A549 treated with dexamethasone at 1 μM for 4 hours (cell line): ENCODE results near the gene LYRM9. TPM values are rescaled to one million over a fixed set of nuclear protein-coding genes. Genes with fewer than 3 reads are reported as not detected.

Experiments
- total RNA-seq: library from RNA; stranded (reverse); fragments of 200-300 nt; extraction: Qiagen RNA extraction; gene quantifications from 5 replicates; pipeline ENCODE4 v1.2.3, GENCODE V29; 2022

Gene LYRM9
- total RNA-seq, result 0.91 to 2.4 TPM (median 1.3 TPM) in 5 replicates

DNA sequence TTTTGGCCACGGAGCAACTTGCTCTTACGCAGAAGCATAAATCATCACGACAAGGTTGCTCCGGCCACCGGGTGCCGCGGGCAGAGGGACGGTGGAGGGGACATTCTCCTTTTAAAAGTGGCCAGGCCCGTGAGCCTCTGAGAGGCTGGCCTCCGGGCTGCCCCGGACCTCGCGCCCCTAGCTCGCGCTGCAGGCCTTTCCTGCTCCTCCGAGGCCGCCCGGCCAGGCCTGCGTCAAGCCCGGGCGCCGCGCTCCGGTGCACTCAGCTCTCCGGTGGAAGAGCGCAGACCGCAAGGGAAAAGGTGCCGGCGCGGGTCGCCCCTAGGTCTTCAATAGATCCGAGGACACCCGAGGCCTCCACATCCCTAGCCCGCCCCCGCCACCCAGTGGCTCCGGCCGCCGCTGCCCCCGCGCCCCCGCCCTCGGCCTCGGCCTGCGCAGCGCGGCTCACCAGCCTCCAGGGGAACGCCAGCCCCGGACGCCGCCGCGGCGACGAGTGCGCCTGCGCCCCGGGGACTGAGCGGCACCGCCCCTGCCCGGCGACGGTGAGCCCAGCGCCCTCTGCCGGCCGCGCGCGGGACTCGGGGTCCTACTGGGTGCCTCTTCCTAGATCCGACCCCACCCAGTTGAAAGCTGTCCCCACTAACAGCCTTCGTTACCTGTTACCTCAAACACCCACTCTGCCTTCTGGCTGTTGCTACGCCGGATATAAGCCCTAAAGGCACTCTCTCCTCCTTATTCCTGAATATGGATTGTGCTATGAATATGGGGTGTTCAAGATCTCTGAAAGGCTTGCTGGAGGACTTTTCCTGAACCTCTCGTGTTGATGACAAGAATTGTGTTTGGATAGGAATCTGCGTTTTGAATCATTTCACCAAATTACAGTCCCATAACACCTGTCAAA is at the start of gene LYRM9:
Gene LYRM9 (minus strand): TSS at position 500 of the 904 bp plus-strand sequence. CDS start 10,671 bp downstream, outside the sequence.

Other genes with a start within 250 kb of the LYRM9 start
- 0.28 to 0.40 TPM (median 0.33 TPM) in 5 replicates for gene NOS2, start 92.8 kb downstream of the LYRM9 start, total RNA-seq
- 8.1 to 11.2 TPM (median 10.5 TPM) in 5 replicates for gene NLK, start 149.3 kb upstream of the LYRM9 start, total RNA-seq